GM10266 (cell line): ENCODE measurements around the gene OVOL3.

Experiments used
- DNase-seq: peaks from one replicate; pipeline ENCODE4 v3.0.0; 2012; ENCODE audit errors: extremely low spot score
- TF ChIP-seq, protein P1 (sequence below): IDR thresholded peaks from 2 replicates; pipeline ENCODE4 v1.5.1; 2012; ENCODE audit warnings: mild to moderate bottlenecking, low read depth; ENCODE audit not compliant: control insufficient read depth, insufficient read depth; ENCODE audit errors: missing control alignments

Gene OVOL3

DNA sequence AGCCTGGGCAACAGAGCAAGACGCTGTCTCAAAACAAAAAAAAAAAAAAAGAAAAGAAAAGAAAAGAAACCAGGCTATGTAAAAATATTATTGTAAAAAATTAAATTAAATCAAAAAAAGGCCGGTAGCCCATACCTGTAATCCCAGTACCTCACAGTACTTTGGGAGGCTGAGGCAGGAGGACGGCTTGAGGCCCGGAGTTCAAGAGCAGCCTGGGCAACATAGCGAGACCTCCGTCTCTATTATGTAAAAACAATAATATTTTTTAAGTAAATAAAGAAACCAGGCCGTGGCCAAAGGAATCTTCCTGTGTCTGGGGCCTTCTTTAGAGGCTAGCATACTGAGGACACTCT lies 28.2 kb downstream of the OVOL3 start:
- no peak for DNase-seq
- TF ChIP-seq, protein P1, sequence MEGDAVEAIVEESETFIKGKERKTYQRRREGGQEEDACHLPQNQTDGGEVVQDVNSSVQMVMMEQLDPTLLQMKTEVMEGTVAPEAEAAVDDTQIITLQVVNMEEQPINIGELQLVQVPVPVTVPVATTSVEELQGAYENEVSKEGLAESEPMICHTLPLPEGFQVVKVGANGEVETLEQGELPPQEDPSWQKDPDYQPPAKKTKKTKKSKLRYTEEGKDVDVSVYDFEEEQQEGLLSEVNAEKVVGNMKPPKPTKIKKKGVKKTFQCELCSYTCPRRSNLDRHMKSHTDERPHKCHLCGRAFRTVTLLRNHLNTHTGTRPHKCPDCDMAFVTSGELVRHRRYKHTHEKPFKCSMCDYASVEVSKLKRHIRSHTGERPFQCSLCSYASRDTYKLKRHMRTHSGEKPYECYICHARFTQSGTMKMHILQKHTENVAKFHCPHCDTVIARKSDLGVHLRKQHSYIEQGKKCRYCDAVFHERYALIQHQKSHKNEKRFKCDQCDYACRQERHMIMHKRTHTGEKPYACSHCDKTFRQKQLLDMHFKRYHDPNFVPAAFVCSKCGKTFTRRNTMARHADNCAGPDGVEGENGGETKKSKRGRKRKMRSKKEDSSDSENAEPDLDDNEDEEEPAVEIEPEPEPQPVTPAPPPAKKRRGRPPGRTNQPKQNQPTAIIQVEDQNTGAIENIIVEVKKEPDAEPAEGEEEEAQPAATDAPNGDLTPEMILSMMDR: no peak

DNA sequence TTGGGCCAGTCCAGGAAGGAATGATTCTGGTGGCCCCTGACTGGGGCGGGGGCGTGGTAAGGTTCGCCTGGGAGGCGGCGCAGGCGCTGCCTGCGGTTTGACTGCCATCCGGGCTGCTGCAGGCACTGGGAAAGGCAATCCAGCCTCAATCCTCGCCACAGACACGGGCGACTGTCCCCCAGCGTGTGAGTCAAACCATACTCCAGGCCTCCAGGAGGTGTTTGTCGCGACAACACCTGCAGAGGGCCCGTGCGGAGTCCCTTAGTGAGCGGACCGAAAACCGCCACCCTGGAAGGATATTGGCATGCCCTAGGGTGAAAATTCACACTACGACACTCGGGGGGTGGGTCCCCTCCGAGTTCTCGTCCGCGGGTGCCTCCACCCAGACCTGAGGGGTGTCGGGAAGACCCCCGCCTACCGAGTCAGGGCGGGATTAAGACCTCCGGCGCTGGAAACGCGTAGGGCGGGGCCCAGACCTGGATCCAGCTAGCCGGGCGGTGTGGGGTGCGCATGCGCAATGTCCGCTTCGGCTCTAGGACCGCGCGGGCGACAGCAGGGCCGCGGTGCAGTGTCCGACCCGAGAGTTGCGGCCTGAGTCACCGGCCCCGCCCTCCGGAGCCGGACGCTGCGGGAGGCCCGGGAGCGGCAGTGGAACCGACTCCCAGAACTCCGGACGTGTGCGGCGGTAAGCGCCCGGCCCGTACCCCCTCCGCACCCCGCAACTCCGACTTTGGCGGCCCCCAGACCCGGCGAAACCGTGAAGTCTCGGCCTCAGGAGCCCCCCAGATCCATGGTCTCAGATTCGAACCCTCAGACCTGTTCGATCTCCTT lies 28.7 kb downstream of the OVOL3 start, which contains the start of gene CAPNS1:
Gene CAPNS1 (plus strand): TSS at position 594 of the 831 bp plus-strand sequence. CDS start 946 bp downstream, outside the sequence.
- peak; percentile 98 for DNase-seq
- TF ChIP-seq, protein P1: peak; percentile 5

DNA sequence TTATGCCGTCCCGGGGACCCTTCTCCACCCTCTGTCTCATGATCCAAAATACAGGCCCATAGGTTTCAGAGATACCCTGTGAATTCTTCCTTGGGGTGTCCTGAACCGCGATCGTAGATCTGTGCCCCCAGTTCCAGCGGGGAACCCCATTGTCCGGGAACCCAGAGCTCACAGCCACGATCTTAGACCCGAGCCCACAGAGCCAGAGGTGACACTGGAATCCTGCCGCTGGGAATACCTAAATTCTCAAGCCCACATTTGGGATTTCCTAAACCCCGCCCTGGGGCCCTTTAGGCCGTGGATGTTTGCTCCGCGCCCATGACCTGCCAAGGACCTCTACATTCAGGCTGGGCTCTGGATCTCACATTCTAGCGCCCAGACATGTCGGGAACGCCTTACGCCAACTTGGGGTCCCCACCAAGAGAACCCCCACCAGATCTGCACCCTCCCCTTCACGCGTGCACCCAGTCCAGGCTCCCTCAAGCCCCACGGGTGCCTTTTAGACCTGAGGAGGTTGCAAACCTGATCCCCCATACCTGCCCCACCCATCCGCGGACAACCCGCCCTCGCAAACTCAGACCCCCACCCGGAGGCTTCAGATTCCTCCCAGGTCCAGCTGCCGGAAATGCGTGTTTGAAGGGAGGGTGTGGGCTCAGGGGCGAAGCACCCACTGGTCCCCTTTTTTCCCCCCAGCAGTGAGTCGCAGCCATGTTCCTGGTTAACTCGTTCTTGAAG lies 29.5 kb downstream of the OVOL3 start:
- peak; percentile 89 for DNase-seq
- TF ChIP-seq, protein P1: no peak

DNA sequence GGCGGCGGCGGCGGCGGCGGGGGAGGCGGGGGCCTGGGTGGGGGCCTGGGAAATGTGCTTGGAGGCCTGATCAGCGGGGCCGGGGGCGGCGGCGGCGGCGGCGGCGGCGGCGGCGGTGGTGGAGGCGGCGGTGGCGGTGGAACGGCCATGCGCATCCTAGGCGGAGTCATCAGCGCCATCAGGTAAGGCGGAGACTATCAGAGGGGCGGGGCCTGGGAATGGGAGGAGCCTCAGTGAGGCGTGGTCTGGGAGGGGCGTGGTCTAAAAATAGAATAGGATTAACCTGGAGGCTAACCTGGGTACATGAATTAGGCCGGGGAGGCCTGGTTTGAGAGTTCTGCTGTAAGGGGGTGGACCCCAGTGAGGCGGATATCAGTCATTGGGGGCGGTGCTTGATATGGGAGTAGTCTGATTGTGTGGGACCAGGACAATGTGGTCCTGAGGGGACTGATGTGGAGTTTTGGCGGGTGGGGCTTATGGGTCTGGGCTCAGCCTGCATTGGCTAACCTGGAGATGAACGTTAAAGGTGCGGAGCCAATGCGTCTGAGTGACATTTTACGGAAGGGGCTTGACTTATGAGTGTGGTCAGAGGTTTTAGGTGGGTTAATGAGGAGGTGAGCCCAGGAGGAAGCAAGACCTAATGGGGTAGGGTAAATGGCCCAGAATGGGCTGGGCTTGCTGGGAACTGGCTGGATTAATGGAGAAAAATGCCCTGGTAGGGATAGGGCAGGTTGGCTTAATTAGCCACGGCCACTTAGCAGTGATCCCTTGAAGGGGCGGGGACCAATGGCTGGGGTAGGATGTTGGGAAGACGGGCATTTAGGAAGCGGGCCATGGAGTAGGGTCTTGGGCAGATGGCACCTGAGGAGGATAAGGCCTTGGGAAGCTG lies 30.3 kb downstream of the OVOL3 start:
- TF ChIP-seq, protein P1: no peak

DNA sequence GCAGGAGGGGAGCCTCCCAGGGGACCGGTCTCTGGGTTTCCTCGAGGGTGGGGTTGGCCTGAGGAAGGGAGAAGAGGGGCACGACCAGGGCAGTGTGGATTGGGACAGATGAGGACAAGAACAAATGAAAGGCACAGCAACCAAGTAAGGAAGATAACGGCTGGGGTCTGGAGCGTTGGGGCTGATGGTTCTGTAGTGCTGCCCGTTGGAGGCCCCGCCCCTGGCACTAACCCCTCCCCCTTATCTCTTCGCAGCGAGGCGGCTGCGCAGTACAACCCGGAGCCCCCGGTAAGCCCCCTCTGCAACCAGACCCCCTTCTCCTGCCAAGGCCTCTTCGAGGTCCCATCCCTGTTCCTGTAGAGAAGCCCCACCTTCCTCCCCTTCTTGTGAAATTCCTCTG lies 31.1 kb downstream of the OVOL3 start:
- TF ChIP-seq, protein P1: no peak
- DNase-seq: no peak

More for the DNA sequence above, 30.3 kb downstream of the OVOL3 start:
- DNase-seq: peak; percentile 96

DNA sequence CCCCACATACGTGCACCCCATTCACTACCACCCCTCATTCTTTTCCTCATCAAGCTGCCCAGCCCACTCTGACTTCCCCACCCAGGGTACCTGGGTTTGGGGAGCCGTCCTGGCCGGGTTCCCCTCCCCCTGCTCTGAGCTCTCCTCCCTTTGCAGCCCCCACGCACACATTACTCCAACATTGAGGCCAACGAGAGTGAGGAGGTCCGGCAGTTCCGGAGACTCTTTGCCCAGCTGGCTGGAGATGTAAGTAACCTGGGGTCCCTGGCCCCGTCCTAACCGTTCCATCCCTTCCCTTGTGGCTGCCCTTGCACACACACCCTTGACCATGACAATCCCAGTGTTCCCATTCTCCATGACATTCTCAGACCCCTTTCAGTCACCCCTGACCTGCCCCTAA lies 31.6 kb downstream of the OVOL3 start:
- TF ChIP-seq, protein P1: no peak
- DNase-seq: no peak

DNA sequence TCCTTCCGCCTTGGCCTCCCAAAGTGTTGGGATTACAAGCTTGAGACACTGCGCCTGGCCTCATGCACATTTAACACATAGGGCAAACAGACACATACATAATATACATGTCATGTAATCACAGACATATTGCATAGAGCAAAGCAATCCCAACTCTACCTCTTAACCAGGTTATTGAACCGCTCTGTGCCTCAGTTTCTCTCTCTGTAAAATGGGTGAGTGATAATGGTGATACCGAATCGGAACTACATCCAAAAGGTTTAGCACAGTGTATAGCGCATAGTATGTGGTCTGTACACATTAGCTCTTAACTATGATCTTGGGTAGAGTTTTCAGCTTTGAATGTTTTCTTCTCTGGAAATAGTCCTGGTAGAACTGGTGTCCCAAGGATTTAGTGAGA lies 33.7 kb downstream of the OVOL3 start:
- TF ChIP-seq, protein P1: no peak
- DNase-seq: no peak
